ENCODE measurements around the gene RSPH3.

RSPH3 gene

GRCh38 chr6:159044899-159045727, 45.1 kb upstream of the RSPH3 start, which contains the start of gene TAGAP:
Gene TAGAP, minus strand, starts transcription at chr6:159044991. Its CDS starts 845 bp downstream, at chr6:159044146.
- Histone ChIP-seq H3K27ac (ENCODE audit: low read depth, low read length, poor library complexity, severe bottlenecking) (peak within 1 kb of the TSS; percentile 89), H3K4me2 (ENCODE audit: low read length) (peak within 1 kb of the TSS; percentile 97), H3K27me3 (ENCODE audit: insufficient read depth, low read length) (no peaks in the 10 kb centered on the region), H4K20me1 (ENCODE audit: insufficient read depth, low read length) (no peaks in the 10 kb centered on the region), H3K9me3 (ENCODE audit: low read length) (no peaks in the 10 kb centered on the region), H3K9me2 (ENCODE audit: low read depth, low read length) (no peaks in the 10 kb centered on the region), H3K79me2 (ENCODE audit: insufficient read depth, low read length) (peaks cover 26% of the 10 kb centered on the region), H3K4me3 (ENCODE audit: low read depth, low read length, poor library complexity, severe bottlenecking) (peak within 1 kb of the TSS; percentile 84), H3K9ac (ENCODE audit: low read length) (peak within 1 kb of the TSS; percentile 92), H3K4me1 (ENCODE audit: insufficient read depth, low read length, severe bottlenecking) (peaks cover 62% of the 10 kb centered on the region), H3K36me3 (ENCODE audit: insufficient read depth, low read length) (peaks cover 45% of the 10 kb centered on the region), H2AFZ (ENCODE audit: low read length) (no peak within 1 kb of the TSS), H3F3A (ENCODE audit: insufficient read depth, low read length) (peaks cover 2% of the 10 kb centered on the region; the same call in 1 of the 2 replicates)
- no peak for TF ChIP-seq EZH2 (IDR thresholded peaks at IDR 0.05; ENCODE audit: borderline replicate concordance, low read length)
- no peak for TF ChIP-seq CTCF (IDR thresholded peaks at IDR 0.05; ENCODE audit: low read length)

- Histone ChIP-seq H3F3A (ENCODE audit: insufficient read depth, low read length) (peaks cover 8% of the 10 kb centered on the region; the same call in 1 of the 2 replicates), H3K79me2 (ENCODE audit: insufficient read depth, low read length) (peaks cover 26% of the 10 kb centered on the region), H4K20me1 (ENCODE audit: insufficient read depth, low read length) (no peaks in the 10 kb centered on the region), H3K9me3 (ENCODE audit: low read length) (no peaks in the 10 kb centered on the region), H3K4me3 (ENCODE audit: low read depth, low read length, poor library complexity, severe bottlenecking) (peak overlapping the region; percentile 84), H3K27me3 (ENCODE audit: insufficient read depth, low read length) (no peaks in the 10 kb centered on the region), H3K4me2 (ENCODE audit: low read length) (peak overlapping the region; percentile 97), H3K9ac (ENCODE audit: low read length) (peak overlapping the region; percentile 92), H3K36me3 (ENCODE audit: insufficient read depth, low read length) (peaks cover 55% of the 10 kb centered on the region), H2AFZ (ENCODE audit: low read length) (no peak overlapping the region), H3K9me2 (ENCODE audit: low read depth, low read length) (no peaks in the 10 kb centered on the region), H3K4me1 (ENCODE audit: insufficient read depth, low read length, severe bottlenecking) (peaks cover 74% of the 10 kb centered on the region), H3K27ac (ENCODE audit: low read depth, low read length, poor library complexity, severe bottlenecking) (peak overlapping the region; percentile 89)
- TF ChIP-seq EZH2 (IDR thresholded peaks at IDR 0.05; ENCODE audit: borderline replicate concordance, low read length) (no peak), CTCF (IDR thresholded peaks at IDR 0.05; ENCODE audit: low read length) (no peak)
These were observed 43.9 kb upstream of the RSPH3 start for GRCh38 chr6:159043947-159044346.

- H3K4me2 ChIP-seq (ENCODE audit: low read length) = peak overlapping the region; percentile 97
- no peaks in the 10 kb centered on the region for H3K9me2 ChIP-seq (ENCODE audit: low read depth, low read length)
- peak overlapping the region; percentile 84 for H3K4me3 ChIP-seq (ENCODE audit: low read depth, low read length, poor library complexity, severe bottlenecking)
These were observed 43.2 kb upstream of the RSPH3 start for GRCh38 chr6:159043251-159043650.

More at GRCh38 chr6:159043251-159043650, 43.2 kb upstream of the RSPH3 start:
- Histone ChIP-seq H3K36me3 (ENCODE audit: insufficient read depth, low read length) (peaks cover 59% of the 10 kb centered on the region), H3K9me3 (ENCODE audit: low read length) (no peaks in the 10 kb centered on the region), H2AFZ (ENCODE audit: low read length) (no peak overlapping the region), H3K79me2 (ENCODE audit: insufficient read depth, low read length) (peaks cover 26% of the 10 kb centered on the region), H3K9ac (ENCODE audit: low read length) (peak overlapping the region; percentile 92), H3F3A (ENCODE audit: insufficient read depth, low read length) (peaks cover 8% of the 10 kb centered on the region; the same call in 1 of the 2 replicates), H3K27me3 (ENCODE audit: insufficient read depth, low read length) (no peaks in the 10 kb centered on the region), H3K27ac (ENCODE audit: low read depth, low read length, poor library complexity, severe bottlenecking) (peak overlapping the region; percentile 89), H3K4me1 (ENCODE audit: insufficient read depth, low read length, severe bottlenecking) (peaks cover 76% of the 10 kb centered on the region), H4K20me1 (ENCODE audit: insufficient read depth, low read length) (no peaks in the 10 kb centered on the region)
- TF ChIP-seq CTCF (IDR thresholded peaks at IDR 0.05; ENCODE audit: low read length) (no peak), EZH2 (IDR thresholded peaks at IDR 0.05; ENCODE audit: borderline replicate concordance, low read length) (no peak)
